MM.1S (cell line): Measurements from ENCODE around the gene PLEKHO2.
A peak's percentile ranks its signal among the peaks of the same experiment; 100 is the strongest.

Experiments used
- DNase-seq: peaks from one replicate; pipeline ENCODE4 v3.0.0-alpha.2; 2015
- H2AFZ ChIP-seq: fragments of 300-600 bp; sonication (generic); 2 replicates; pipeline ENCODE4 v1.6.0; 2016; ENCODE audit warnings: antibody characterized with exemption, low read length
- H3F3A ChIP-seq: fragments of 300-600 bp; sonication (generic); 2 replicates; pipeline ENCODE4 v1.6.1; 2016; ENCODE audit warnings: mild to moderate bottlenecking, antibody characterized with exemption, low read length, moderate library complexity, mixed read lengths; ENCODE audit not compliant: insufficient read depth
- H3K27ac ChIP-seq: fragments of 300-600 bp; sonication (generic); 2 replicates; pipeline ENCODE4 v1.5.1; 2016; ENCODE audit warnings: mild to moderate bottlenecking, low read length
- H3K27me3 ChIP-seq: fragments of 300-600 bp; sonication (generic); replicated peaks from 2 replicates; pipeline ENCODE4 v1.6.0; 2016; ENCODE audit warnings: low read length; ENCODE audit not compliant: insufficient read depth
- H3K36me3 ChIP-seq: fragments of 300-600 bp; sonication (generic); replicated peaks from 2 replicates; pipeline ENCODE4 v1.6.1; 2016; ENCODE audit warnings: mild to moderate bottlenecking, low read length, mixed read lengths; ENCODE audit not compliant: insufficient read depth
- H3K4me1 ChIP-seq: fragments of 300-600 bp; sonication (generic); 2 replicates; pipeline ENCODE4 v1.6.1; 2016; ENCODE audit warnings: low read length, mixed read lengths
- H3K4me2 ChIP-seq: fragments of 300-600 bp; sonication (generic); 2 replicates; pipeline ENCODE4 v1.6.0; 2016; ENCODE audit warnings: low read depth, low read length
- H3K4me3 ChIP-seq: fragments of 300-600 bp; sonication (generic); 2 replicates; pipeline ENCODE4 v1.5.1; 2016; ENCODE audit warnings: low read length, mixed read lengths
- H3K79me2 ChIP-seq: fragments of 300-600 bp; sonication (generic); 2 replicates; pipeline ENCODE4 v1.6.1; 2016; ENCODE audit warnings: mixed run types, low read length, mixed read lengths
- H3K9ac ChIP-seq: fragments of 300-600 bp; sonication (generic); 2 replicates; pipeline ENCODE4 v1.6.1; 2016; ENCODE audit warnings: low read length, mixed read lengths
- H3K9me2 ChIP-seq: fragments of 300-600 bp; sonication (generic); replicated peaks from 2 replicates; pipeline ENCODE4 v1.6.1; 2016; ENCODE audit warnings: mild to moderate bottlenecking, low read length, mixed read lengths; ENCODE audit not compliant: insufficient read depth
- H3K9me3 ChIP-seq: fragments of 300-600 bp; sonication (generic); replicated peaks from 2 replicates; pipeline ENCODE4 v1.6.1; 2016; ENCODE audit warnings: mild to moderate bottlenecking, low read length, mixed read lengths; ENCODE audit not compliant: insufficient read depth
- H4K20me1 ChIP-seq: fragments of 300-600 bp; sonication (generic); 2 replicates; pipeline ENCODE4 v1.6.1; 2016; ENCODE audit warnings: mild to moderate bottlenecking, low read length, moderate library complexity, mixed read lengths; ENCODE audit not compliant: insufficient read depth
- EZH2 ChIP-seq: fragments of 300-600 bp; sonication (generic); optimal IDR thresholded peaks from 2 replicates; pipeline ENCODE3; 2017; ENCODE audit warnings: low read depth, mild to moderate bottlenecking, antibody characterized with exemption, low read length, mixed read lengths
- EZH2phosphoT487 ChIP-seq: fragments of 300-600 bp; sonication (generic); IDR thresholded peaks from 2 replicates; pipeline ENCODE4 v1.6.1; 2018; ENCODE audit warnings: antibody characterized with exemption, low read length
- TF ChIP-seq, protein P1 (sequence below): fragments of 300-600 bp; sonication (generic); IDR thresholded peaks from 2 replicates; pipeline ENCODE4 v1.5.1; 2016; ENCODE audit warnings: antibody characterized with exemption, low read length, mixed read lengths

The PLEKHO2 gene

GRCh38 chr15:64824929-64825430 lies 16.7 kb upstream of the PLEKHO2 start:
- H3K27me3 ChIP-seq = no peaks in the 10 kb centered on the region
- no peaks in the 10 kb centered on the region for H3F3A ChIP-seq
- TF ChIP-seq EZH2 (no peak), EZH2phosphoT487 (no peak)
- TF ChIP-seq, protein P1, sequence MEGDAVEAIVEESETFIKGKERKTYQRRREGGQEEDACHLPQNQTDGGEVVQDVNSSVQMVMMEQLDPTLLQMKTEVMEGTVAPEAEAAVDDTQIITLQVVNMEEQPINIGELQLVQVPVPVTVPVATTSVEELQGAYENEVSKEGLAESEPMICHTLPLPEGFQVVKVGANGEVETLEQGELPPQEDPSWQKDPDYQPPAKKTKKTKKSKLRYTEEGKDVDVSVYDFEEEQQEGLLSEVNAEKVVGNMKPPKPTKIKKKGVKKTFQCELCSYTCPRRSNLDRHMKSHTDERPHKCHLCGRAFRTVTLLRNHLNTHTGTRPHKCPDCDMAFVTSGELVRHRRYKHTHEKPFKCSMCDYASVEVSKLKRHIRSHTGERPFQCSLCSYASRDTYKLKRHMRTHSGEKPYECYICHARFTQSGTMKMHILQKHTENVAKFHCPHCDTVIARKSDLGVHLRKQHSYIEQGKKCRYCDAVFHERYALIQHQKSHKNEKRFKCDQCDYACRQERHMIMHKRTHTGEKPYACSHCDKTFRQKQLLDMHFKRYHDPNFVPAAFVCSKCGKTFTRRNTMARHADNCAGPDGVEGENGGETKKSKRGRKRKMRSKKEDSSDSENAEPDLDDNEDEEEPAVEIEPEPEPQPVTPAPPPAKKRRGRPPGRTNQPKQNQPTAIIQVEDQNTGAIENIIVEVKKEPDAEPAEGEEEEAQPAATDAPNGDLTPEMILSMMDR = no peak
- peak overlapping the region; percentile 58; the same call in 1 of the 2 replicates for H3K9ac ChIP-seq
- peak overlapping the region; percentile 56 for H2AFZ ChIP-seq
- H3K27ac ChIP-seq = peak overlapping the region; percentile 24; the same call in 1 of the 2 replicates
- H3K9me3 ChIP-seq = no peaks in the 10 kb centered on the region
- H4K20me1 ChIP-seq = no peaks in the 10 kb centered on the region
- peak overlapping the region; percentile 92 for H3K4me3 ChIP-seq
- H3K4me2 ChIP-seq = peak overlapping the region; percentile 79
- H3K4me1 ChIP-seq = peaks cover 5% of the 10 kb centered on the region
- H3K79me2 ChIP-seq = peaks cover 4% of the 10 kb centered on the region; the same call in 1 of the 2 replicates
- no peaks in the 10 kb centered on the region for H3K9me2 ChIP-seq
- DNase-seq = peak; percentile 35
- H3K36me3 ChIP-seq = no peaks in the 10 kb centered on the region

- Histone ChIP-seq H3K9me2 (no peaks in the 10 kb centered on the region), H3K4me2 (peak within 1 kb of the TSS; percentile 79), H3K36me3 (no peaks in the 10 kb centered on the region), H4K20me1 (no peaks in the 10 kb centered on the region), H2AFZ (peak within 1 kb of the TSS; percentile 80), H3K4me3 (peak within 1 kb of the TSS; percentile 92), H3F3A (no peaks in the 10 kb centered on the region), H3K27me3 (no peaks in the 10 kb centered on the region), H3K4me1 (peaks cover 5% of the 10 kb centered on the region), H3K79me2 (peaks cover 4% of the 10 kb centered on the region; the same call in 1 of the 2 replicates), H3K9me3 (no peaks in the 10 kb centered on the region), H3K9ac (peak within 1 kb of the TSS; percentile 58; the same call in 1 of the 2 replicates), H3K27ac (peak within 1 kb of the TSS; percentile 45; the same call in 1 of the 2 replicates)
- DNase-seq = peak; percentile 99
- TF ChIP-seq EZH2phosphoT487 = no peak
- TF ChIP-seq EZH2 = no peak
- TF ChIP-seq, protein P1 = no peak
Observed at GRCh38 chr15:64825431-64826294, 16.1 kb upstream of the PLEKHO2 start, which contains the start of gene PIF1. Gene PIF1 (minus strand): TSS chr15:64825647. CDS start chr15:64824335, 1,312 bp downstream.

- no peak overlapping the region for H3K9ac ChIP-seq
- no peaks in the 10 kb centered on the region for H3K9me3 ChIP-seq
- TF ChIP-seq EZH2phosphoT487 = no peak
- TF ChIP-seq, protein P1 = no peak
- no peak for TF ChIP-seq EZH2
- no peaks in the 10 kb centered on the region for H3K9me2 ChIP-seq
- H3K4me2 ChIP-seq = no peak overlapping the region
- no peaks in the 10 kb centered on the region for H3K36me3 ChIP-seq
- H2AFZ ChIP-seq = no peak overlapping the region
- DNase-seq = no peak
- H3K27ac ChIP-seq = no peak overlapping the region
- peaks cover 5% of the 10 kb centered on the region for H3K4me1 ChIP-seq
- H3F3A ChIP-seq = no peaks in the 10 kb centered on the region
- H4K20me1 ChIP-seq = no peaks in the 10 kb centered on the region
- no peak overlapping the region for H3K4me3 ChIP-seq
- H3K27me3 ChIP-seq = no peaks in the 10 kb centered on the region
- H3K79me2 ChIP-seq = peaks cover 4% of the 10 kb centered on the region; the same call in 1 of the 2 replicates
Observed at GRCh38 chr15:64828985-64829384, 12.7 kb upstream of the PLEKHO2 start.
